NK-92 (cell line): ENCODE measurements around the gene LSS.
"Not testable (repeated sequence)": the region's sequence is repeated elsewhere in the genome, so short reads cannot be mapped to it uniquely, and the experiment has no call there.

ENCODE experiments used
- DNase-seq: peaks from one replicate; lab custom pipeline; 2025; ENCODE audit not compliant: unreplicated experiment; lab: John Stamatoyannopoulos, UW

The LSS gene

GRCh38 chr21:46171996-46172862 is 56.3 kb downstream of the LSS start:
- DNase-seq: no peak

- no peak for DNase-seq
Observed at GRCh38 chr21:46171585-46171984, 57.0 kb downstream of the LSS start.

- DNase-seq: not testable (repeated sequence)
Observed at GRCh38 chr21:46170436-46171193, 58.0 kb downstream of the LSS start.

- DNase-seq: no peak
Observed at GRCh38 chr21:46168659-46169386, 59.8 kb downstream of the LSS start.

GRCh38 chr21:46168238-46168637 is 60.3 kb downstream of the LSS start:
- no peak for DNase-seq

GRCh38 chr21:46165098-46165497 is 63.5 kb downstream of the LSS start:
- DNase-seq: no peak

- no peak for DNase-seq
Observed at GRCh38 chr21:46163380-46163779, 65.2 kb downstream of the LSS start.

GRCh38 chr21:46161633-46162592 is 66.7 kb downstream of the LSS start:
- no peak for DNase-seq

- DNase-seq: no peak
Observed at GRCh38 chr21:46160907-46161632, 67.5 kb downstream of the LSS start.

- DNase-seq: no peak
Observed at GRCh38 chr21:46160657-46160906, 68.0 kb downstream of the LSS start.

- no peak for DNase-seq
Observed at GRCh38 chr21:46159841-46160656, 68.5 kb downstream of the LSS start.

GRCh38 chr21:46159390-46159789 is 69.2 kb downstream of the LSS start:
- DNase-seq: no peak

- DNase-seq: no peak
Observed at GRCh38 chr21:46158666-46159300, 69.8 kb downstream of the LSS start.

GRCh38 chr21:46157987-46158451 is 70.6 kb downstream of the LSS start:
- no peak for DNase-seq

GRCh38 chr21:46157396-46157986 is 71.1 kb downstream of the LSS start:
- DNase-seq: no peak

GRCh38 chr21:46156678-46157077 is 71.9 kb downstream of the LSS start:
- DNase-seq: no peak

GRCh38 chr21:46156378-46156645 is 72.3 kb downstream of the LSS start:
- DNase-seq: no peak
